DLD1 (cell line): ENCODE measurements around the gene FBXO24.

Experiments
- in situ Hi-C: cut with HindIII; loops from 2 replicates; pipeline ENCODE4 v1.10.0; 2017; ENCODE audit warnings: low sequenced_read_pairs

FBXO24 gene

DNA sequence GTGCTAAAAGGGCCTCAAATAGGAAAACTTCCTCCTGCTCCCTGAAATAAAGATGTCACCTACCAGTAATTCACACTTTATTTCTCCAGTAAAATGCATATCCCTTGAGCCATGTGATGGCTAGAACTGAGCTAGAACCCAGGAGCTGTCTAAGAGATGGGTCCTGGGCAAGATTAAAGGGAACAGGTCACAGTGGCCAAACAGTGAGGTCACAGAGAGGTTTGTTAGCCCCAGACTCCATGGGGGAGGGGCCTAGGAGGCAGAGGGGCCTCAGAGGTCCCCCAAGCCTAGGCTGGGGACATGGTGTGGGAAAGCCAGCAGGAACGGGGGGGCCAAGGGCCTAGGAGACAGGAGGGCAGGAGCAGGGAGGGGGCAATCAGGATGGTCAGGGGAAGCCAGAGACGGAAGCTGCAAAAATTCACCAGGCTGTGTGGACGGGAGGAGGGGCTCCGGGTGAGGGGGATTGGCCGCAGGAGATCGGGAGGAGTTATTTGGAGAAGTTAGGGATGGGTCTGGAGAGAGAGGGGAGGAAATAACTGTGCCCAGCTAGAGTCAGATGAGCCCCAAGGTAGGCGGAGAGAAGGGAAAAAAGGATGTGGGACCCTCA, 3.3 kb downstream of the FBXO24 start:
- in situ Hi-C loops, result no loop called here

DNA sequence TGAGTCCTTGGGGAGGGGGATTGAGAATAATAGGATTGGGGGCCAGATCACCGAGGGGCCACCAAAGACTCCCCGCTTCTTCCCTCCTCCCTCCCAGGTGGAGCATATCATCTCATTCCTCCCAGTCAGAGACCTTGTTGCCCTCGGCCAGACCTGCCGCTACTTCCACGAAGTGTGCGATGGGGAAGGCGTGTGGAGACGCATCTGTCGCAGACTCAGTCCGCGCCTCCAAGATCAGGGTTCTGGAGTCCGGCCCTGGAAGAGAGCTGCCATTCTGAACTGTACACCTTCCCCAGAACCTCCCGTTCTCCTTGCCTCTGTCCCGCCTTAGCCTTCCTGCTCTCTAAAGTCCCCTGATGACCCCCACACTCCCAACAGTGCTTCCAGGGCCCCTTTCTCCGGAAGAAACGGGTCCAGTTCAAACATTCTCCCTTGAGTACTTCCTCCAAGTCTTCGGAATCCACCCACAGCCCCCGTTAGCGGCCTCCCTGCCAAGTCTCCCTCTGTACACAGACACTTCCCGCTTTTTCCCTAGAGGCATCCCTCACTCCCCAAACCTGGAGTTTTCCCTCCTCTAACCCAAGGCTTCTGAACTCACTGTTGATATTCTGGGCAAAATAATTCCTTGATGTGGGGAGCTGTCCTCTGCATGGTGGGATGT, 4.1 kb downstream of the FBXO24 start:
- in situ Hi-C loops, result no loop called here

DNA sequence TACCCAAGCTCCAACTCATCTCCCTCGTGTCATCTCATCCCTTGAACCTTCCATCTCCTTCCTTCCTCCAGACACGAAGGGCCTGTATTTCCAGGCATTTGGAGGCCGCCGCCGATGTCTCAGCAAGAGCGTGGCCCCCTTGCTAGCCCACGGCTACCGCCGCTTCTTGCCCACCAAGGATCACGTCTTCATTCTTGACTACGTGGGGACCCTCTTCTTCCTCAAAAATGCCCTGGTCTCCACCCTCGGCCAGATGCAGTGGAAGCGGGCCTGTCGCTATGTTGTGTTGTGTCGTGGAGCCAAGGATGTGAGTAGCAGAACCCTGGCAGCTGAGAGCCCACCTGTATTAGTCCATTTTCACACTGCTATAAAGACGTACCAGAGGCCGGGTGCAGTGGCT, 5.5 kb downstream of the FBXO24 start:
- in situ Hi-C loops, result no loop called here

DNA sequence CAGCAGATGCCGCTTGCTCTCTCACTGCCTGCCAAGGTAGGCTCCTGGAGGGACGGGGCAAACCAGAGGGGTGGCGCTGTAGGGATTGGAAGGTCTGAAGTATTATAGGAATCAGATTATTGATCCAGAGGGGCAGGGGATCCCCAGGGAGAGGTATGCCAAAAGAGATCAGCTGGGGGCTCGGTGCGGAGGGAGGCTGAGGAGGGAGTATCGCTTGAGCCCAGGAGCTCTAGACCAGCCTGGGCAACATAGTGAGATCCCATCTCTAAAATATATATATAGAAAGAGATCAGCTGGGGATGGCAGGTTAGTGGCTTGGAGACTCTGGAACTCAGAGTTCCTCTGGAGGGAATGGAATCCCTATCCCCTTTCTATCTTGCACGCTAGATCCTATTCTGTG, 9.1 kb downstream of the FBXO24 start:
- in situ Hi-C loops, result no loop called here

DNA sequence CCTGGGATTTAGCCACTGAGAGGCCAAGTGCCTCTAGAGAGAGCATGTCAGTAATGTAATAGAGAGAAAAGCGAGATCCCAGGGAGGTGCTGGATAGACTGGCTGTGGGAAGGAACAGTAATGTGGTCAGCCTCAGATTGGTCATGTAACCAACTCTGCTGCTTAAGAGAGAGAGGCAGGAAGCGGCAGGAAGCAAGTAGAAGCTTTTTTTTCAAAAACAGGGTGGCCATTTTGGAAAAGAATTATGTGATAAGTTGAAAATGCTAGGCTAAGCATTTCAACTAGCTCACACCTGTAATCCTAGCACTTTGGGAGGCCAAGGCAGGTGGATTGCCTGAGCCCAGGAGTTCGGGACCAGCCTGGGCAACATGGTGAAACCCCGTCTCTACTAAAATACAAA, 12.3 kb downstream of the FBXO24 start:
- in situ Hi-C loops, result no loop called here

DNA sequence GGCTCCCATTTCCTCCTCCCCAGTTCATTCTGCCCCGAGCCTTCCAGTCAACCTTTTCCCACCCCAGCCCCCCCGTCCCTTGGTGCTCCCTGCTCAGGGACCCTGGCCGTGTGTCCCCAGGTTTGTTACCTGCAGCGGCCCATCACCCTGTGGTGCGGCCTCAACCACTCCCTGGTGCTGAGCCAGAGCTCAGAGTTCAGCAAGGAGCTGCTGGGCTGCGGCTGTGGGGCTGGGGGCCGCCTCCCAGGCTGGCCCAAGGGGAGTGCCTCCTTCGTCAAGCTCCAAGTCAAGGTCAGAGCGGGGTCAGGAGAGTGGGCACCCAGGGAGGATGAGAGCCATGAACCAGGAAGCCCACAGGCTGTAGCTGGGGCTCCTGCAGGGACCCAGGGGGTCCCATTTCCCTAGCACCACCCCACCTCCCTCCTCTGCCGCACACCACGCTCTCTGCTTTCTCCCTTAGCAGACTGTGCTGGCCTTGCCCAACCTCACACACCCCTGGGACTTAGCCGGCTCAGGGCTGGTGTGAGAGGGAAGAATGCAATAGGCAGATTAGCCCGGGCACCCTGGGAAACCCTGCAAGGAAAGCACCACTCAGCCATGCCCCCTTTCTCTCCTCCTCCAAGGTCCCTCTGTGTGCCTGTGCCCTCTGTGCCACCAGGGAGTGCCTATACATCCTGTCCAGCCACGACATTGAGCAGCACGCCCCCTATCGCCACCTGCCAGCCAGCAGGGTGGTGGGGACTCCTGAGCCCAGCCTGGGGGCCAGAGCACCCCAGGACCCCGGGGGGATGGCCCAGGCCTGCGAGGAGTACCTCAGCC, 14.0 kb downstream of the FBXO24 start:
- in situ Hi-C loops, result no loop called here

DNA sequence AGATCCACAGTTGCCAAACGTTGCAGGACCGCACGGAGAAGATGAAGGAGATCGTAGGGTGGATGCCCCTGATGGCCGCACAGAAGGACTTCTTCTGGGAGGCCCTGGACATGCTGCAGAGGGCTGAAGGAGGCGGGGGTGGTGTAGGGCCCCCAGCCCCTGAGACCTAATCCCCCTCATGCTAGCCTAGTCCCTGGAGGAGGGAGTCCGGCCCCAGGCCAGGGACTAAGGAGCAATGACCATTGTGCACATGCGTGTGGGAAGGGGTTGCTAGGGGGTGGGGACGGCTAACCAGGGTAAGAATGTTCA, 14.6 kb downstream of the FBXO24 start:
- in situ Hi-C loops, result no loop called here

DNA sequence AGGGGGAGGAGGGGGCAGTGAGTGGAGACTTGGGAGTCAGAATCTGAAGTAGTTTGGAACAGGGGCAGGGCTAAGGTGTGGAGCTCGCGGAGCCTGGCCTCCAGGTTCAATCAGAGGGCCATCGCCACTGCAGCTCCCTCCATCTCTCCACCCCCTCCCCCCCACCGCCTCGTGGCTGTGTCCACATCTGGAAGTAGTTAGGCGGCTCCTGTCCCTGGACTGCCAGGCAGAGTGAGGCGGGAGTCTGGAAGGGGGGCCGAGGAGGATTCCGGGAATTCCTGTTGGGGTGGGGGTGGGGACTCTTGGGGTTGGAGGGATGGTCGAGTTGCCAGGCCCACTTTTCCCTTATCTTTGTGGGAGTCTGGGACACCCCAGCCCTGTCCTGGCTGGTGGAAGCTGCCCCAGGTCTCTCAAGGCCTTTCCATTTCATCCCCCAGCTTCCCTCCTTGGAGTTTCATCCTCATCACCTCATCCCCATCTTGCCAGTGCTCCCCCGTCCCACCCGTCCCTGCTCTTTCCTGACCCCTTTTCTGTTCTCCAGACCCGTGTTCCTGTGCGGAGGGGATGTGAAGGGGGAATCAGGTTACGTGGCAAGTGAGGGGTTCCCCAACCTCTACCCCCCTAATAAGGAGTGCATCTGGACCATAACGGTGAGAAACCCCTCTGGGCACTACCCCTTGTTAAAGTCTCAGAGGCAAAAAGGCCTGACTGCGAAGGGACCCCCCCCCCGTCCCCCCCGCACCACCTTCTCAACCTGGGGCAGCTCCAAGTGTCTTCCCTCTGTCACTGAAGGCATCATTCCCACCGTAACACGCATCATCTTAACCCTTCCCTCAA, 17.0 kb downstream of the FBXO24 start:
- in situ Hi-C loops, result no loop called here

DNA sequence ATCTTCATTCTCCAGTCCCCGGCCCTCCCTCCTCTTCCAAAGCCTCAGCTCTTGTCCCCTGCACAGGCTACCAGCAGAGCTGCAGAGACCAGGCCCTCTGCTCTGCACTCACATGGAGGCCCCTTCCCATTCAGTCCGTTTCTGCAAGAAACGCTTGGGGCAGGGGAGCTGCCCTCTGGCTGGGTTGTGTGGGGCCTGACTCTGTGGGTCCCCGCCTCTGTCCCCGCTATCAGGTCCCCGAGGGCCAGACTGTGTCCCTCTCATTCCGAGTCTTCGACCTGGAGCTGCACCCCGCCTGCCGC, 17.5 kb downstream of the FBXO24 start:
- in situ Hi-C loops, result no loop called here

DNA sequence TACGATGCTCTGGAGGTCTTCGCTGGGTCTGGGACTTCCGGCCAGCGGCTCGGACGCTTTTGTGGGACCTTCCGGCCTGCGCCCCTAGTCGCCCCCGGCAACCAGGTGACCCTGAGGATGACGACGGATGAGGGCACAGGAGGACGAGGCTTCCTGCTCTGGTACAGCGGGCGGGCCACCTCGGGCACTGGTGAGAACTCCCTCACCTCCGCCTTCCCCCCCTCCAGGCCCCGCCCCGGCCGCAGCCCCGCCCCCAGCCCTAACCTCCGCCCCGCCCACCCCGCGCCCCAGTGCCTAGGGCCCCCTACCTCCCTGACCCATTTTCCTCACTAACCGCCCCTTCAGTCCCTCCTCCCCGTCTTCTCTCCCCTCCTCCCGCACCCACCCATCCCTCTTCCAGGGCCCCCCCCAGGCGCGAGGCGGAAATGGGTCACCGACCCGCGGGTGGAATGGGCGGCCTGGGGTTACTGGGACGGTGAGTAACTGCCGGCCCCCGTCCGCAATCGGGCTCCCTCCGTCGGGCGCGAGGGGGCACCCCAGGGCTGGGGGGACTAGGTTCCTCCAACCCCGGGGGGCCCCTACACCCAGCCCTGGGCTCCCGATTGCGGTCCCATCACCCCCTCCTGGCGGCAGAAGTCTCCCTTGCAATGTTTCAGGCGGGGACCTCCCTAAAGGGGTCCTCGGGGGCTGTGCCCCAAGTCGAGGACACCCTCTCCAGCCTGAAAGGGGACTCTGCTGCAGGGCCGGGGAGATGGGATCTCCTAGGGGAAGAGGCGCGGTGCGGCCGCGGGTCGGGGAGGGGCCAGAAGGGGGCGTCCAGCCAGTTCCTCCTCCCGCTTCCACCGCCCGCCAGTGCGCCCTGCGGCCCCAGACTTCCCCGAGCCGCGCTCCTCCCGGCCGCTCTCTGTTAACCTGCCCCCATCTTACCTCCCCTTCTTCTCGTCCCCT, 18.2 kb downstream of the FBXO24 start:
- in situ Hi-C loops, result no loop called here

DNA sequence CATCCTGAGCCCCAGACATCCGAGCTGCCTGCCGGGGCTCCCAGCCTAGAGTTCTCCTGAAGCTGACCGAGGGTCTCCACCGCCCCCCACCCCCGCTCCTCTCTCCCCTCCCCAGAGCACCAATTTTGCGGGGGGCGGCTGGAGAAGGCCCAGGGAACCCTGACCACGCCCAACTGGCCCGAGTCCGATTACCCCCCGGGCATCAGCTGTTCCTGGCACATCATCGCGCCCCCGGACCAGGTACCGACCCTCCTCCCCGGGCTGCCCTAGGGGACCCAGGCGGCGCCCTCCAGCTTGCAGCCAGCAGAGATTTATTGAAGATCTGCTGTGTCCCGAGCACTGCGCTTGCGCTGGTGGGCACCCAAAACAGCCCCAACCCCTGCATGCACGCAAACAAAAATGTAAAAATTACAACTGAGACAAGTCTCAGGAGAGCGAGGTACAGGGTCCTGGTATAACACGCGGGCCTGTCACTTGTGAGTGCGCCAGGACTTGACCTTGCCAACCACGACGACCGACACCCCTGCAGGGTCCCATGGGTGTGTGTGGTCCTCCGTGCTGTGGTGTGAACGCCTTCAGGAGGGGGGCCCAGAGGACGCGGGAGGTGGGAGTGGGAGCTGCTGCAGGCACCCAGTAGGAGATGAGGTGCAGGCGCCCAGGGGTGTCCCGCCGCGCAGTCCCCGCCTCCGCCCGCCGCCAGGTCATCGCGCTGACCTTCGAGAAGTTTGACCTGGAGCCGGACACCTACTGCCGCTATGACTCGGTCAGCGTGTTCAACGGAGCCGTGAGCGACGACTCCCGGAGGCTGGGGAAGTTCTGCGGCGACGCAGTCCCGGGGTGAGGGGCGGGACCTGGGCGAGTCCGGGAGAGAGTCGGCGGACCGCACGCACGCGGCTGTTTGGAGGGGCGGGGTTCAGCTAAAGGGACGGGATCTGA, 19.1 kb downstream of the FBXO24 start:
- in situ Hi-C loops, result no loop called here

DNA sequence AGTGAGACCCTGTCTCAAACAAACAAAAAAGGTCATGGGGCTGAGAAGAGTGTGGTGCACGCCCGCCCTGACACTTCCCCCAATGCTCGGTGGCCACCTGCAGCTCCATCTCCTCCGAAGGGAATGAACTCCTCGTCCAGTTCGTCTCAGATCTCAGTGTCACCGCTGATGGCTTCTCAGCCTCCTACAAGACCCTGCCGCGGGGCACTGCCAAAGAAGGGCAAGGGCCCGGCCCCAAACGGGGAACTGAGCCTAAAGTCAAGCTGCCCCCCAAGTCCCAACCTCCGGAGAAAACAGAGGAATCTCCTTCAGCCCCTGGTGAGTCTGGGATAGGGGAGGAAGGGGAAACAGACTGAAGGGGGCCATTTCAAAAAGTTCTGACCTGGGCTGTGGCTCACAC, 20.2 kb downstream of the FBXO24 start:
- in situ Hi-C loops, result no loop called here

DNA sequence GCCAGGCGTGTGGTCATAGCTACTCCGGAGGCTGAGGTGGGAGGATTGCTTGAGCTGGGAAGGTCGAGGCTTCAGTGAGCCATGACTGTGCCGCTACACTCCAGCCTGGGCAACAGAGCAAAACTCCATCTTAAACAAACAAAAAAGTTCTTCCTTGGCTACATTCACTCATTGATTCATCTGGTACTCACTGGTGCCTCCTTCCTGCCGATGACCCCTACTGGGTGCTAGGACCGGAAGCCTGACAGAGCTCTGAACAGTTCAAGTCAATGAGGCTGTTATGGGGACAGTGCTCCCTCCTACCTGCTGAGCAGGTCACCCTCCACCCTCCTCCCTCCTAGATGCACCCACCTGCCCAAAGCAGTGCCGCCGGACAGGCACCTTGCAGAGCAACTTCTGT, 21.0 kb downstream of the FBXO24 start:
- in situ Hi-C loops, result no loop called here

DNA sequence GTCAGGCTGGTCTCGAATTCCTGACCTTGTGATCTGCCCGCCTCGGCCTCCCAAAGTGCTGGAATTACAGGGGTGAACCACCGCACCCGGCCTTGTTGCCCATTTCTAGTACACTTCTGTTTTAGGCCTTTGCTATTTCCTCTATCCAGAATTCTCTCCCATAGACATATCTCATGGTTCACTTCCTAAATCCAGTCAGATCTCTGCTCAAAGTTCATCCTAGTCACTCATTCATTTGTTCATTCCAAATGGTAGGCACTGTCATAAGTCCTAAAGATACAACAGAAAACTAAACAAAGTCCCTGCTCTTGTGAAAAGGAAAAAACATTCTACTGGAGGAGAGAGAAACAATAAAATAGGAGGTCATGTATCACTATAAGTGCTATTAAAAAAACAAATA, 23.8 kb downstream of the FBXO24 start:
- in situ Hi-C loops, result no loop called here

DNA sequence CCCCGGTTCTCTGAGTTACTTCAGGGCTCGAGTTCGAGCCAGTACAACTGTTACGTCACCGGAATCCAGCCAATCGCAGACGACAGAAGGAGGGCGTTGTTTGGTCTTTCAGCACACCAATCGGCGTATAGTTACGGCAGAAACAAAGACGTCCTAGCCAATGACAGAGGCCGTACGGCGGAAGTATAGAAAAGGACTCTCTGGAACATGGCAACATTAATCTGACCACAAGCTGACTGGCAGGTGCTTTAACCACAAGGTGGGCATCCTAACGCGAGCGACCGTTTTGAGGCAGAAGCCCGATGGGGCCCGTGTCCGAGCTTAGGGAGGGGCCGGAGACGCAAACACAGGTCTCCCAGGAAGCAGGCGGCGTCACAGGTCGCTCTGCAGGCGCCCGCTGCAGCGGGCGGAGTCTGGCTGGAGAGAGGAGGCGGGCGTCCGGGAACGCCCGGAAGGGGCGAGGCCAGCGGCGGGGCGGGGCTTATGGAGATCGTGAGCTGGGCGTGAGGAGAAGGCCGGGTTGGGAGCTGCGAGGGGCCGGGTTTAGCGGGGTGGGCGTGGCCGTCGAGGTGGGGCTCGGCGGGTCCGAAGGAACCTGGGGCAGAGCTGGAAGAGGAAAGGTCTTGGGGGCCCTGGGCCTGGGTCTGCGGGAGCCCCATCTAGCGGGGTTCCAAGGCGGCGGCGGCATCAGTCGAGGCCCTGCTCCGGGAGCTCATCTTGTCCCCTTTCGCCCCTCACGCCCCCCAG, 26.0 kb downstream of the FBXO24 start, which contains the start of gene MOSPD3:
MOSPD3 (plus strand) TSS at position 558 of the 747 bp plus-strand sequence. CDS start 252 bp downstream, outside the sequence.
- in situ Hi-C loops, result no loop called here

DNA sequence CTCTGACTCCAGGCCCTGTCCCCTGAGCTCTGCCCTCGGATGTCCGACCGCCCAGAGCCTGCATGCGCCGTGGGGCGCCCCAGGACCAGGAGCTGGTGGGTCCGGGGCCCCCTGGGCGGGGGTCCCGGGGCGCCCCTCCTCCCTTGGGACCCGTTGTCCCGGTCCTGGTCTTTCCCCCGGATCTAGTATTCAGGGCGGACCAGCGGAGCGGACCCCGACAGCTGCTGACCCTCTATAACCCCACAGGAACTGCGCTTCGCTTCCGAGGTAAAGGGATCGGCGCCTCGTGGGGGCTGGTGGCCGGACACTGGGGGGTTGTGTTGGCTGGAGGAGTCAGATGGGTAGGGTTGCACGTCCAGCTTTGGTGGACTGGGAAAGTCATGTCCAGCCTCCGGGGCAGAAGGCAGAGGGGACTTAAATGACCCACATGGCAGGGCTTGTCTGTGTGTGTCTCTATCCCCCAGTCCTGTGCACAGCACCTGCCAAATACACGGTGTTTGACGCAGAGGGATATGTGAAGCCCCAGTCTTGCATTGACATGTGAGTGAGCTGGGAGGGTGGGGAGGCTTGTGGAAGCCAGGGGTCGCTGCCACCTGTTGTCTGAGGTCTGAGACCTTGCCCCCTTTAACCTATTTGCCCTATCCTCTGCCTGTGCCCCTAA, 26.7 kb downstream of the FBXO24 start:
- in situ Hi-C loops, result no loop called here

DNA sequence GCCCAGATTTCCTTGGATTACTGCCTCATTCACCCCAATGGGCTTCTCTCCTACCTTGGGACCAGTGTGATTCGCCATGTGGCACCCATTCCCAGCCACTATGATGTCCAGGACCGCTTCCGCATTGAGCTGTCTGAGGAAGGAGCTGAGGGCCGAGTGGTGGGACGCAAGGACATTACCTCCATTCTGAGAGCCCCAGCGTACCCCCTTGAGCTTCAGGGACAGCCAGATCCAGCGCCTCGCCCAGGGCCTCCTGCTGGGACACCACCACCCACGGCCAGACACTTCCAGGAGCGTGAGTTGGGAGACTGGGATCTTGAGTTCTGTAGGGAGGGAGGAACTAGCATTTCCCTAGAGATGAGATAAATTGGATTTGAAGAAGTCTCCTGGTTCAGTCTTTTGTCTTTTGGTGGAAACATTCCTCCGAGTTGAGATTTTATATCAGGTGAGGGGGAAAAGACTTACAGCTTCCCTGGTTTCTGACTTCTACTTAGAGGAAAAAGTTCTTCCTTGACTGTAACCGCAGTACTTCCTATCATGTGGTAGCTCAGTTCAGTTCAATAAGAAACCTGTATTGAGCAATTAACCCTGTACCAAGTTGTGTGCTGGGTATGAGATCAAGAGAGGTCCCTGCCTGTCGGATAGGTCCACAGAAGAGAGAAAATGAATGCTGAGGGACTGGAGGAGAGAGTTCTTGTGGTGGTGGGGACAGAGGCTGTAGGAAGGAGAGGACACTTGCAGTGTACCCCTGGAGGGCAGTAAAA, 27.5 kb downstream of the FBXO24 start:
- in situ Hi-C loops, result no loop called here
